H9 (cell line): ENCODE measurements around the gene TOR4A. TPM values are rescaled to one million over a fixed set of nuclear protein-coding genes. Genes with fewer than 3 reads are reported as not detected.

Experiments
- DNase-seq: peaks from one replicate; pipeline ENCODE4 v3.0.0-alpha.2; 2017
- H2AFZ ChIP-seq: one replicate; pipeline ENCODE4 v1.6.1; 2013; ENCODE audit warnings: mild to moderate bottlenecking, low read length, control low read depth, moderate library complexity
- H2AK5ac ChIP-seq: 2 replicates; pipeline ENCODE4 v1.6.1; 2013; ENCODE audit warnings: low read length, control low read depth, mixed read lengths; ENCODE audit not compliant: insufficient read length
- H2BK120ac ChIP-seq: one replicate; pipeline ENCODE4 v1.6.1; 2013; ENCODE audit warnings: low read depth, mild to moderate bottlenecking, low read length, control low read depth, inconsistent platforms; ENCODE audit not compliant: poor library complexity, severe bottlenecking
- H2BK12ac ChIP-seq: 2 replicates; pipeline ENCODE4 v1.6.1; 2013; ENCODE audit warnings: low read length, control low read depth, mixed read lengths, low read depth; ENCODE audit not compliant: insufficient read length
- H2BK15ac ChIP-seq: 2 replicates; pipeline ENCODE4 v1.6.1; 2013; ENCODE audit warnings: low read depth, low read length, control low read depth
- H2BK20ac ChIP-seq: one replicate; pipeline ENCODE4 v1.6.1; 2013; ENCODE audit warnings: low read depth, mild to moderate bottlenecking, low read length, control low read depth, inconsistent platforms; ENCODE audit not compliant: poor library complexity, severe bottlenecking
- H2BK5ac ChIP-seq: 2 replicates; pipeline ENCODE4 v1.6.1; 2013; ENCODE audit warnings: low read length, control low read depth, mixed read lengths; ENCODE audit not compliant: insufficient read length
- H3K14ac ChIP-seq: 2 replicates; pipeline ENCODE4 v1.6.1; 2013; ENCODE audit warnings: low read length, control low read depth; ENCODE audit not compliant: insufficient read depth
- H3K18ac ChIP-seq: 2 replicates; pipeline ENCODE4 v1.6.1; 2013; ENCODE audit warnings: low read depth, mild to moderate bottlenecking, mixed read lengths, low read length, control low read depth; ENCODE audit not compliant: insufficient read length
- H3K23ac ChIP-seq: 2 replicates; pipeline ENCODE4 v1.6.1; 2013; ENCODE audit warnings: low read length, control low read depth, mixed read lengths, low read depth; ENCODE audit not compliant: insufficient read length
- H3K23me2 ChIP-seq: 2 replicates; pipeline ENCODE4 v1.6.1; 2013; ENCODE audit warnings: low read depth, mild to moderate bottlenecking, mixed read lengths, low read length, control low read depth; ENCODE audit not compliant: insufficient read length, poor library complexity, severe bottlenecking
- H3K27ac ChIP-seq: 2 replicates; pipeline ENCODE4 v1.5.1; 2013; ENCODE audit warnings: low read length, control low read depth, mixed read lengths, low read depth; ENCODE audit not compliant: insufficient read length
- H3K27me3 ChIP-seq: 2 replicates; pipeline ENCODE4 v1.6.1; 2013; ENCODE audit warnings: low read length, control low read depth, inconsistent platforms; ENCODE audit not compliant: insufficient read depth
- H3K4ac ChIP-seq: 2 replicates; pipeline ENCODE4 v1.6.1; 2013; ENCODE audit warnings: low read depth, mild to moderate bottlenecking, control low read depth, inconsistent platforms, low read length, moderate library complexity
- H3K4me1 ChIP-seq: 2 replicates; pipeline ENCODE4 v1.6.1; 2013; ENCODE audit warnings: low read length, control low read depth, inconsistent platforms; ENCODE audit not compliant: insufficient read depth
- H3K4me2 ChIP-seq: 2 replicates; pipeline ENCODE4 v1.6.1; 2013; ENCODE audit warnings: low read length, control low read depth, mixed read lengths; ENCODE audit not compliant: insufficient read length, insufficient read depth
- H3K56ac ChIP-seq: 2 replicates; pipeline ENCODE4 v1.6.1; 2013; ENCODE audit warnings: low read depth, mild to moderate bottlenecking, mixed read lengths, low read length, control low read depth; ENCODE audit not compliant: insufficient read length
- H3K79me1 ChIP-seq: 2 replicates; pipeline ENCODE4 v1.6.1; 2013; ENCODE audit warnings: low read depth, mild to moderate bottlenecking, moderate library complexity, low read length, control low read depth, inconsistent platforms; ENCODE audit not compliant: insufficient read depth, poor library complexity, severe bottlenecking
- H3K79me2 ChIP-seq: 2 replicates; pipeline ENCODE4 v1.6.1; 2013; ENCODE audit warnings: low read length, control low read depth, inconsistent platforms; ENCODE audit not compliant: insufficient read depth
- H3K9ac ChIP-seq: 2 replicates; pipeline ENCODE4 v1.6.1; 2013; ENCODE audit warnings: low read length, control low read depth, mixed read lengths; ENCODE audit not compliant: insufficient read length; ENCODE audit errors: extremely low read depth
- H3K9me3 ChIP-seq: one replicate; pipeline ENCODE4 v1.6.1; 2013; ENCODE audit warnings: low read depth, low read length, inconsistent platforms; ENCODE audit not compliant: control insufficient read depth
- H3T11ph ChIP-seq: one replicate; pipeline ENCODE4 v1.6.1; 2013; ENCODE audit warnings: mild to moderate bottlenecking, low read length, control low read depth, inconsistent platforms
- H4K20me1 ChIP-seq: one replicate; pipeline ENCODE4 v1.6.1; 2013; ENCODE audit not compliant: control insufficient read depth, insufficient read length, insufficient read depth
- H4K5ac ChIP-seq: 2 replicates; pipeline ENCODE4 v1.6.1; 2013; ENCODE audit warnings: low read depth, mild to moderate bottlenecking, mixed read lengths, low read length, control low read depth; ENCODE audit not compliant: insufficient read length
- H4K8ac ChIP-seq: replicated peaks from 2 replicates; pipeline ENCODE4 v1.6.1; 2013; ENCODE audit warnings: low read length, control low read depth, mixed read lengths, low read depth; ENCODE audit not compliant: insufficient read length
- H4K91ac ChIP-seq: 2 replicates; pipeline ENCODE4 v1.6.1; 2013; ENCODE audit warnings: low read depth, mild to moderate bottlenecking, moderate library complexity, mixed read lengths, low read length, control low read depth; ENCODE audit not compliant: insufficient read length
- H3K27ac Mint-ChIP-seq, 3 experiments: 2 replicates in 2 of 3; 3 replicates in 1 of 3; pipeline ENCODE4 v1.8.0; 2020 to 2021; ENCODE audit warnings: mixed read lengths in 3 of 3, mild to moderate bottlenecking in 1 of 3, moderate library complexity in 1 of 3
- H3K27me3 Mint-ChIP-seq: 2 replicates; pipeline ENCODE4 v1.8.0; 2021; ENCODE audit warnings: low read depth, mild to moderate bottlenecking, moderate library complexity, mixed read lengths
- H3K36me3 Mint-ChIP-seq, 3 experiments: 2 replicates in 2 of 3; 3 replicates in 1 of 3; pipeline ENCODE4 v1.8.0; 2020 to 2021; ENCODE audit warnings: low read depth in 3 of 3, mixed read lengths in 3 of 3; ENCODE audit not compliant: insufficient read depth in 1 of 3
- H3K4me1 Mint-ChIP-seq, 2 experiments: 2 replicates each; pipeline ENCODE4 v1.8.0; 2020; ENCODE audit warnings: mixed read lengths in 2 of 2
- H3K4me3 Mint-ChIP-seq, 2 experiments: 2 replicates in 1 of 2; 3 replicates in 1 of 2; pipeline ENCODE4 v1.8.0; 2020 to 2021; ENCODE audit warnings: mild to moderate bottlenecking in 2 of 2, mixed read lengths in 2 of 2, moderate library complexity in 1 of 2
- H3K9me3 Mint-ChIP-seq, 2 experiments: 2 replicates in 1 of 2; 3 replicates in 1 of 2; pipeline ENCODE4 v1.8.0; 2020; ENCODE audit warnings: mild to moderate bottlenecking in 2 of 2, mixed read lengths in 2 of 2, moderate library complexity in 1 of 2
- CTCF ChIP-seq: fragments of 200-600 bp; sonication (generic); conservative IDR thresholded peaks from 3 replicates; pipeline ENCODE4 v1.8.0; 2021; ENCODE audit warnings: antibody characterized with exemption, mild to moderate bottlenecking
- WGBS: extraction: QIAGEN DNeasy Blood & Tissue Kit; methylation state at CpG from one replicate; pipeline ENCODE4 v1.1.7; 2013; ENCODE audit warnings: missing lambda C conversion rate, low lambda C conversion rate, mixed read lengths; ENCODE audit not compliant: insufficient read length; ENCODE audit errors: extremely low coverage; 5-methylcytosine and 5-hydroxymethylcytosine counted together
- total RNA-seq: library from RNA; stranded (reverse); gene quantifications from 2 replicates; pipeline ENCODE4 v1.2.1, GENCODE V29; 2021

Gene TOR4A
- total RNA-seq, 1 experiment from 2014 or later = 6.2 TPM

- Histone ChIP-seq H2BK5ac (no peak overlapping the region), H3K79me2 (no peaks in the 10 kb centered on the region), H3K18ac (no peak overlapping the region), H3K9me3 (no peaks in the 10 kb centered on the region), H3K4me2 (no peak overlapping the region), H2BK120ac (no peak overlapping the region), H3K23ac (no peak overlapping the region), H3K56ac (no peak overlapping the region), H3K79me1 (no peaks in the 10 kb centered on the region), H2BK12ac (no peak overlapping the region), H2BK15ac (no peak overlapping the region), H3T11ph (no peak overlapping the region), H2AFZ (no peak overlapping the region), H3K27me3 (no peaks in the 10 kb centered on the region), H4K5ac (no peak overlapping the region), H3K27ac (no peak overlapping the region), H4K91ac (no peak overlapping the region), H3K23me2 (no peaks in the 10 kb centered on the region), H3K9ac (no peak overlapping the region), H2AK5ac (no peak overlapping the region), H2BK20ac (no peak overlapping the region), H3K14ac (no peak overlapping the region), H3K4ac (no peak overlapping the region), H3K4me1 (peaks cover 3% of the 10 kb centered on the region; the same call in 1 of the 2 replicates), H4K20me1 (no peaks in the 10 kb centered on the region), H4K8ac (no peak overlapping the region)
- DNase-seq = no peak
- Mint-ChIP-seq H3K36me3 (no peaks in the 10 kb centered on the region), H3K4me3 (no peak overlapping the region), H3K27ac (no peak overlapping the region), H3K27me3 (peaks cover 7% of the 10 kb centered on the region), H3K9me3 (no peaks in the 10 kb centered on the region), H3K4me1 (peaks cover 8 to 13% of the 10 kb centered on the region in 2 experiments)
- TF ChIP-seq CTCF = no peak
- WGBS = no CpG with 5 or more reads among the region's 40 CpGs
Observed at GRCh38 chr9:137233143-137233980, 44.2 kb upstream of the TOR4A start.
